Panc1 (cell line): ENCODE measurements around the gene NNT. TPM values are rescaled to one million over a fixed set of nuclear protein-coding genes. Genes with fewer than 3 reads are reported as not detected.

Experiments
- ATAC-seq: fragments of 200-7000 bp; cut with Tn5 transposase; 2 replicates; pipeline ENCODE4 v1.9.1; 2020; ENCODE audit warnings: mild to moderate bottlenecking, moderate library complexity
- BruUV-seq: library from RNA; stranded (reverse); fragments of 400-500 nt; replicated peaks from 2 replicates; lab custom pipeline; 2021; lab: Mats Ljungman, UMichigan
- CTCF ChIA-PET: fragments of 300-600 bp; sonication (Branson Sonifier 250); formaldehyde crosslinking; loops from one replicate; lab custom pipeline; 2022; ENCODE audit warnings: antibody characterized with exemption; lab: Charles Lee
- POLR2A ChIA-PET: fragments of 300-600 bp; sonication (Branson Sonifier 250); formaldehyde crosslinking; loops from one replicate; lab custom pipeline; 2022; ENCODE audit warnings: antibody characterized with exemption; lab: Charles Lee
- DNase-seq: peaks from one replicate; pipeline ENCODE4 v3.0.0-alpha.2; 2010; ENCODE audit warnings: low read depth, low spot score
- H3K27ac ChIP-seq: 2 replicates; pipeline ENCODE4 v1.5.1; 2011; ENCODE audit warnings: mild to moderate bottlenecking, low read length, inconsistent platforms
- H3K27me3 ChIP-seq: fragments of 200-500 bp; sonication (Bioruptor generic); 2 replicates; pipeline ENCODE4 v1.6.0; 2014; ENCODE audit warnings: low read length, inconsistent platforms; ENCODE audit not compliant: control insufficient read depth, insufficient read depth
- H3K36me3 ChIP-seq: fragments of 200-500 bp; sonication (Bioruptor generic); 2 replicates; pipeline ENCODE4 v1.5.1; 2014; ENCODE audit warnings: inconsistent platforms, mild to moderate bottlenecking, low read length, moderate library complexity; ENCODE audit not compliant: control insufficient read depth, insufficient read depth
- H3K4me1 ChIP-seq: 2 replicates; pipeline ENCODE4 v1.5.1; 2011; ENCODE audit warnings: inconsistent platforms, mild to moderate bottlenecking, low read length, moderate library complexity; ENCODE audit not compliant: control insufficient read depth, insufficient read depth
- H3K4me3 ChIP-seq, 2 experiments: 2 replicates each; pipeline ENCODE4 v1.5.1; 2011 to 2012; ENCODE audit warnings: low read depth in 2 of 2, low read length in 2 of 2, mild to moderate bottlenecking in 2 of 2, inconsistent platforms in 1 of 2, moderate library complexity in 1 of 2
- H3K9me3 ChIP-seq: fragments of 200-500 bp; sonication (Bioruptor generic); 2 replicates; pipeline ENCODE4 v1.5.1; 2014; ENCODE audit warnings: low read depth, mild to moderate bottlenecking, inconsistent platforms, low read length, moderate library complexity; ENCODE audit not compliant: control insufficient read depth, insufficient read depth
- CTCF ChIP-seq: fragments of 450-650 bp; IDR thresholded peaks from 2 replicates; pipeline ENCODE4 v1.5.1; 2017; ENCODE audit warnings: mild to moderate bottlenecking
- POLR2AphosphoS5 ChIP-seq: IDR thresholded peaks from 2 replicates; pipeline ENCODE4 v1.6.1; 2012; ENCODE audit warnings: mild to moderate bottlenecking, low read depth, low read length, moderate library complexity
- REST ChIP-seq, 2 experiments: IDR thresholded peaks; 2 replicates each; pipeline ENCODE4 v1.6.1; 2011 to 2012; ENCODE audit warnings: low read depth in 2 of 2, control low read depth in 1 of 2, low read length in 1 of 2, mild to moderate bottlenecking in 1 of 2, moderate library complexity in 1 of 2; ENCODE audit not compliant: insufficient read depth in 1 of 2
- SIN3A ChIP-seq: IDR thresholded peaks from 2 replicates; pipeline ENCODE4 v1.6.1; 2012; ENCODE audit warnings: low read depth, mild to moderate bottlenecking, low read length, moderate library complexity, borderline replicate concordance; ENCODE audit not compliant: insufficient read depth
- TCF7L2 ChIP-seq: IDR thresholded peaks from 2 replicates; pipeline ENCODE4 v1.6.1; 2011; ENCODE audit warnings: mild to moderate bottlenecking, low read depth, low read length, inconsistent platforms
- in situ Hi-C: cut with HindIII; loops from 2 replicates; pipeline ENCODE4 v1.10.0; 2016; ENCODE audit warnings: low sequenced_read_pairs, low pct_unique_long_range_greater_than_20kb
- intact Hi-C: fragments of 100-400 bp; cut with micrococcal nuclease; formaldehyde crosslinking; loops from one replicate; pipeline ENCODE4 v1.10.0; 2022; ENCODE audit not compliant: unreplicated experiment
- total RNA-seq: library from RNA; stranded (reverse); gene quantifications from one replicate; pipeline ENCODE4 v1.2.1, GENCODE V29; 2021; ENCODE audit not compliant: unreplicated experiment

The NNT gene
- total RNA-seq, 1 experiment from 2014 or later = 78.7 TPM

- Histone ChIP-seq H3K4me3 (no peak overlapping the region), H3K9me3 (no peaks in the 10 kb centered on the region), H3K4me1 (no peaks in the 10 kb centered on the region), H3K27ac (no peak overlapping the region), H3K27me3 (no peaks in the 10 kb centered on the region), H3K36me3 (no peaks in the 10 kb centered on the region)
- DNase-seq (no peak), ATAC-seq (no peak)
- BruUV-seq = no TSS peak
- no peak for TF ChIP-seq SIN3A
- no peak for TF ChIP-seq POLR2AphosphoS5
- no peak for TF ChIP-seq TCF7L2
- no peak for TF ChIP-seq REST (IDR thresholded peaks at IDR 0.05; ENCODE audit: insufficient read depth in 1 of 2, low read depth in 2 of 2, low read length in 1 of 2)
- TF ChIP-seq CTCF = no peak
- CTCF ChIA-PET = no interaction called here
- in situ Hi-C loops (no loop called here), intact Hi-C loops (no loop called here)
- POLR2A ChIA-PET = no interaction called here
Measured at GRCh38 chr5:43584166-43584699, 18.7 kb upstream of the NNT start.

- intact Hi-C loops (no loop called here), in situ Hi-C loops (no loop called here)
- ChIA-PET POLR2A (no interaction called here), CTCF (no interaction called here)
- Histone ChIP-seq H3K4me3 (no peak overlapping the region), H3K27ac (no peak overlapping the region), H3K9me3 (no peaks in the 10 kb centered on the region), H3K36me3 (no peaks in the 10 kb centered on the region), H3K27me3 (no peaks in the 10 kb centered on the region), H3K4me1 (no peaks in the 10 kb centered on the region)
- BruUV-seq = no TSS peak
- ATAC-seq (no peak), DNase-seq (no peak)
- TF ChIP-seq REST (IDR thresholded peaks at IDR 0.05; ENCODE audit: insufficient read depth in 1 of 2, low read depth in 2 of 2, low read length in 1 of 2) (no peak), TCF7L2 (no peak), SIN3A (no peak), CTCF (no peak), POLR2AphosphoS5 (no peak)
Measured at GRCh38 chr5:43588842-43589241, 14.1 kb upstream of the NNT start.
